ENCODE data around the gene MEF2C. TPM values are rescaled to one million over a fixed set of nuclear protein-coding genes. Genes with fewer than 3 reads are reported as not detected.
A peak's percentile ranks its signal among the peaks of the same experiment; 100 is the strongest.

The MEF2C gene
- polyA plus RNA-seq, 1 donor from 2014 or later = 30.2 TPM

GRCh38 chr5:88688984-88689667 lies 193.9 kb downstream of the MEF2C start:
- Histone ChIP-seq H3K27me3 (ENCODE audit: insufficient read depth, low read depth, low read length) (peaks cover 97% of the 10 kb centered on the region), H3K79me2 (replicated peaks; ENCODE audit: insufficient read depth, low read length) (peaks cover 61% of the 10 kb centered on the region), H3K9me2 (ENCODE audit: insufficient read depth, low read length) (no peaks in the 10 kb centered on the region), H3K9ac (ENCODE audit: low read length) (no peak overlapping the region), H3K9me3 (ENCODE audit: low read length) (no peaks in the 10 kb centered on the region), H3K4me3 (ENCODE audit: low read length) (peak overlapping the region; percentile 62), H3F3A (ENCODE audit: insufficient read depth, low read length, poor library complexity, severe bottlenecking) (peaks cover 10% of the 10 kb centered on the region), H3K4me2 (ENCODE audit: low read length) (no peak overlapping the region), H3K27ac (ENCODE audit: low read length) (no peak overlapping the region), H3K36me3 (ENCODE audit: insufficient read depth, low read length) (no peaks in the 10 kb centered on the region), H2AFZ (ENCODE audit: low read depth, low read length) (no peak overlapping the region), H4K20me1 (ENCODE audit: insufficient read depth) (no peaks in the 10 kb centered on the region)
- TF ChIP-seq POLR2AphosphoS5 (IDR thresholded peaks at IDR 0.05) (no peak), MXI1 (conservative IDR thresholded peaks at IDR 0.05; ENCODE audit: poor library complexity, severe bottlenecking) (no peak), SMC3 (conservative IDR thresholded peaks at IDR 0.05; ENCODE audit: poor library complexity) (no peak), CTCF (IDR thresholded peaks at IDR 0.05; ENCODE audit: poor library complexity, severe bottlenecking) (no peak), REST (IDR thresholded peaks at IDR 0.05; ENCODE audit: borderline replicate concordance) (no peak), EZH2 (IDR thresholded peaks at IDR 0.05; ENCODE audit: borderline replicate concordance, insufficient read depth, low read length, poor library complexity, severe bottlenecking) (no peak), TAF1 (IDR thresholded peaks at IDR 0.05; ENCODE audit: low read depth) (no peak), EP300 (conservative IDR thresholded peaks at IDR 0.05; ENCODE audit: poor library complexity, severe bottlenecking) (no peak), RAD21 (conservative IDR thresholded peaks at IDR 0.05) (no peak)

- Histone ChIP-seq H2AFZ (ENCODE audit: low read depth, low read length) (no peak overlapping the region), H3F3A (ENCODE audit: insufficient read depth, low read length, poor library complexity, severe bottlenecking) (peaks cover 10% of the 10 kb centered on the region), H3K4me3 (ENCODE audit: low read length) (no peak overlapping the region), H3K36me3 (ENCODE audit: insufficient read depth, low read length) (no peaks in the 10 kb centered on the region), H3K4me2 (ENCODE audit: low read length) (no peak overlapping the region), H3K79me2 (replicated peaks; ENCODE audit: insufficient read depth, low read length) (peaks cover 66% of the 10 kb centered on the region), H4K20me1 (ENCODE audit: insufficient read depth) (no peaks in the 10 kb centered on the region), H3K27ac (ENCODE audit: low read length) (no peak overlapping the region), H3K9ac (ENCODE audit: low read length) (no peak overlapping the region), H3K9me3 (ENCODE audit: low read length) (no peaks in the 10 kb centered on the region), H3K9me2 (ENCODE audit: insufficient read depth, low read length) (no peaks in the 10 kb centered on the region), H3K27me3 (ENCODE audit: insufficient read depth, low read depth, low read length) (peaks cover 90% of the 10 kb centered on the region)
- TF ChIP-seq POLR2AphosphoS5 (IDR thresholded peaks at IDR 0.05) = peak; percentile 10
- TF ChIP-seq CTCF (IDR thresholded peaks at IDR 0.05; ENCODE audit: poor library complexity, severe bottlenecking) = no peak
- no peak for TF ChIP-seq RAD21 (conservative IDR thresholded peaks at IDR 0.05)
- no peak for TF ChIP-seq EZH2 (IDR thresholded peaks at IDR 0.05; ENCODE audit: borderline replicate concordance, insufficient read depth, low read length, poor library complexity, severe bottlenecking)
- no peak for TF ChIP-seq TAF1 (IDR thresholded peaks at IDR 0.05; ENCODE audit: low read depth)
Observed at GRCh38 chr5:88688156-88688983, 194.6 kb downstream of the MEF2C start.
